ENCODE results near the gene DUSP7.
A peak's percentile ranks its signal among the peaks of the same experiment; 100 is the strongest.

The DUSP7 gene

GRCh38 chr3:52023101-52023770, 33.1 kb downstream of the DUSP7 start:
- TF ChIP-seq CTCF (IDR thresholded peaks at IDR 0.05; ENCODE audit: low read depth, low read length): no peak
- no peak overlapping the region for H3K4me3 ChIP-seq (replicated peaks in 1 of 2; ENCODE audit: low read depth in 2 of 2, low read length in 2 of 2)
- no peak for DNase-seq (ENCODE audit: low read depth in 2 of 2)

- no peak for TF ChIP-seq CTCF (IDR thresholded peaks at IDR 0.05; ENCODE audit: low read depth, low read length)
- DNase-seq (ENCODE audit: low read depth in 2 of 2): no peak
- H3K4me3 ChIP-seq (replicated peaks in 1 of 2; ENCODE audit: low read depth in 2 of 2, low read length in 2 of 2): no peak overlapping the region
These were observed 33.9 kb downstream of the DUSP7 start for GRCh38 chr3:52022323-52023100.

GRCh38 chr3:52021489-52022268, 34.7 kb downstream of the DUSP7 start:
- no peak for TF ChIP-seq CTCF (IDR thresholded peaks at IDR 0.05; ENCODE audit: low read depth, low read length)
- H3K4me3 ChIP-seq (replicated peaks in 1 of 2; ENCODE audit: low read depth in 2 of 2, low read length in 2 of 2): no peak overlapping the region
- DNase-seq (ENCODE audit: low read depth in 2 of 2): no peak

GRCh38 chr3:52020796-52021195, 35.6 kb downstream of the DUSP7 start:
- no peak for TF ChIP-seq CTCF (IDR thresholded peaks at IDR 0.05; ENCODE audit: low read depth, low read length)
- no peak for DNase-seq (ENCODE audit: low read depth in 2 of 2)
- no peak overlapping the region for H3K4me3 ChIP-seq (replicated peaks in 1 of 2; ENCODE audit: low read depth in 2 of 2, low read length in 2 of 2)

- H3K4me3 ChIP-seq (replicated peaks in 1 of 2; ENCODE audit: low read depth in 2 of 2, low read length in 2 of 2): no peak overlapping the region
- peak in 1 of 2 donors; percentile 35 for DNase-seq (ENCODE audit: low read depth in 2 of 2)
- no peak for TF ChIP-seq CTCF (IDR thresholded peaks at IDR 0.05; ENCODE audit: low read depth, low read length)
These were observed 36.9 kb downstream of the DUSP7 start for GRCh38 chr3:52019352-52020080.

GRCh38 chr3:52018319-52019000, 37.9 kb downstream of the DUSP7 start:
- TF ChIP-seq CTCF (IDR thresholded peaks at IDR 0.05; ENCODE audit: low read depth, low read length): no peak
- no peak for DNase-seq (ENCODE audit: low read depth in 2 of 2)
- H3K4me3 ChIP-seq (replicated peaks in 1 of 2; ENCODE audit: low read depth in 2 of 2, low read length in 2 of 2): no peak overlapping the region
